MCF 10A (cell line): ENCODE measurements around the gene NOD1. TPM values are rescaled to one million over a fixed set of nuclear protein-coding genes. Genes with fewer than 3 reads are reported as not detected.

Source experiments
- BruUV-seq: library from RNA; stranded (reverse); fragments of 400-500 nt; replicated peaks from 2 replicates; lab custom pipeline; 2021; lab: Mats Ljungman, UMichigan
- CTCF ChIA-PET: fragments of 300-600 bp; sonication (Branson Sonifier 250); formaldehyde crosslinking; extraction: SDS; loops from one replicate; lab custom pipeline; 2021; ENCODE audit warnings: antibody characterized with exemption, inconsistent platforms; lab: Yijun Ruan, JAX
- POLR2A ChIA-PET: fragments of 300-600, 350-650 bp; sonication (Branson Sonifier 250); formaldehyde crosslinking; extraction: SDS; loops from one replicate; lab custom pipeline; 2020; ENCODE audit warnings: antibody characterized with exemption, inconsistent platforms; lab: Yijun Ruan, JAX
- DNase-seq: peaks from one replicate; pipeline ENCODE4 v3.0.0-alpha.2; 2018; ENCODE audit not compliant: unreplicated experiment
- H3K27ac Mint-ChIP-seq: one replicate; pipeline ENCODE4 v1.8.0; 2022; ENCODE audit warnings: mild to moderate bottlenecking, low read depth, mixed read lengths; ENCODE audit not compliant: unreplicated experiment
- H3K27me3 Mint-ChIP-seq: one replicate; pipeline ENCODE4 v1.8.0; 2022; ENCODE audit warnings: mixed read lengths; ENCODE audit not compliant: insufficient read depth, unreplicated experiment
- H3K36me3 Mint-ChIP-seq: one replicate; pipeline ENCODE4 v1.8.0; 2022; ENCODE audit warnings: mild to moderate bottlenecking, moderate library complexity, mixed read lengths; ENCODE audit not compliant: insufficient read depth, unreplicated experiment
- H3K4me1 Mint-ChIP-seq: one replicate; pipeline ENCODE4 v1.8.0; 2022; ENCODE audit warnings: mixed read lengths; ENCODE audit not compliant: insufficient read depth, unreplicated experiment
- H3K4me3 Mint-ChIP-seq: one replicate; pipeline ENCODE4 v1.8.0; 2022; ENCODE audit warnings: mild to moderate bottlenecking, moderate library complexity, mixed read lengths; ENCODE audit not compliant: unreplicated experiment
- H3K9me3 Mint-ChIP-seq: one replicate; pipeline ENCODE4 v1.8.0; 2022; ENCODE audit warnings: mixed read lengths; ENCODE audit not compliant: unreplicated experiment
- intact Hi-C: fragments of 100-400 bp; cut with micrococcal nuclease; formaldehyde crosslinking; loops from 2 replicates; pipeline ENCODE4 v1.14.1; 2022
- total RNA-seq: library from RNA; stranded (reverse); gene quantifications from 2 replicates; pipeline ENCODE4 v1.2.3, GENCODE V29; 2022
- TF ChIP-seq, protein P1 (sequence below): fragments of 200-600 bp; IDR thresholded peaks from one replicate; pipeline ENCODE4 v1.8.0; 2022; ENCODE audit warnings: antibody characterized with exemption, mild to moderate bottlenecking; ENCODE audit not compliant: unreplicated experiment

The NOD1 gene
- total RNA-seq, 1 experiment from 2014 or later, result 3.8 TPM

DNA sequence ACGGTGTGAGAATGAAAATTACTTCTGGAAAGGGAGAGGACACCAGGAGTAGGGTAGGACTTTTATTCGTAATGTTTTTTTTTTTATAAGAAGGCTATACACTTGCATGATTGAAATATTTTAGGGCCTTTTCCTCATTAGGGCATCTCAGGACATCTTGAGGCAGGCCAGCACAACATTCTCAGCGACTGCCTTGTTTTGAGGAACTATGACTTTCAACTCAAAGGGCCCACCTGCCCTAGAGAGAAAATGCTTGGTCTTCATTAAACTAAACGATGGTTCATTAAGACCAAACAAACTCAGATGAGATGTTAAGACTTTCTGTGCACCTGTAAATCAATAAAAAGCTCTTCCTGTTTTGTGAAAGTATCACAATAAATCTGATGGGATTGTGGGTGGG, 11.3 kb downstream of the NOD1 start:
- Mint-ChIP-seq H3K4me1 (peaks cover 27% of the 10 kb centered on the region), H3K27me3 (no peaks in the 10 kb centered on the region), H3K36me3 (peaks cover 5% of the 10 kb centered on the region), H3K27ac (no peak overlapping the region), H3K9me3 (no peaks in the 10 kb centered on the region), H3K4me3 (no peak overlapping the region)
- no peak for DNase-seq
- intact Hi-C loops, result no loop called here
- POLR2A ChIA-PET, result interaction anchor here (0.6 to 3.4 kb wide), 2 partner anchors 11 to 126 kb away, joined by 3 to 33 read pairs; partner anchors contain the start of gene NOD1
- TF ChIP-seq, protein P1, sequence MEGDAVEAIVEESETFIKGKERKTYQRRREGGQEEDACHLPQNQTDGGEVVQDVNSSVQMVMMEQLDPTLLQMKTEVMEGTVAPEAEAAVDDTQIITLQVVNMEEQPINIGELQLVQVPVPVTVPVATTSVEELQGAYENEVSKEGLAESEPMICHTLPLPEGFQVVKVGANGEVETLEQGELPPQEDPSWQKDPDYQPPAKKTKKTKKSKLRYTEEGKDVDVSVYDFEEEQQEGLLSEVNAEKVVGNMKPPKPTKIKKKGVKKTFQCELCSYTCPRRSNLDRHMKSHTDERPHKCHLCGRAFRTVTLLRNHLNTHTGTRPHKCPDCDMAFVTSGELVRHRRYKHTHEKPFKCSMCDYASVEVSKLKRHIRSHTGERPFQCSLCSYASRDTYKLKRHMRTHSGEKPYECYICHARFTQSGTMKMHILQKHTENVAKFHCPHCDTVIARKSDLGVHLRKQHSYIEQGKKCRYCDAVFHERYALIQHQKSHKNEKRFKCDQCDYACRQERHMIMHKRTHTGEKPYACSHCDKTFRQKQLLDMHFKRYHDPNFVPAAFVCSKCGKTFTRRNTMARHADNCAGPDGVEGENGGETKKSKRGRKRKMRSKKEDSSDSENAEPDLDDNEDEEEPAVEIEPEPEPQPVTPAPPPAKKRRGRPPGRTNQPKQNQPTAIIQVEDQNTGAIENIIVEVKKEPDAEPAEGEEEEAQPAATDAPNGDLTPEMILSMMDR, result no peak
- no TSS peak for BruUV-seq
- CTCF ChIA-PET, result interaction anchor here (0.5 to 1.5 kb wide), 2 partner anchors 31 to 191 kb away, joined by 4 to 5 read pairs; no protein-coding TSS in a partner anchor

DNA sequence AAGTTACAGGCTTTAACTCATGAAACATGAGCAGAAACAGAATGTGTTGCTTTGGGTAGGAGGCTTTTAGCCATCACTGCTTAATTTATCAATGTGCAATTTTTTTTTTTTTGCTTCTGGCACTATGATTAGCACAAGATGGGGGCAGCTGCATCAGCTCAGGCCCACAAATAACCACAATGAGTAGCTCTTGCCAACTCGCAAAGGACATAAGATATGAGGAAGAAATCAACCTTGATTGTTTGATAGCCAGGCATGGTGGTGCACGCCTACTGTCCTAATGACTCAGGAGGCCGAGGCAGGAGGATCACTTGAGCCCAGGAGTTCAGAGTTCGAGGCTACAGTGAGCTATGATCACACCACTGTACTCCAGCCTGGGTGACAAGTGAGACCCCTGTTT, 12.3 kb downstream of the NOD1 start:
- H3K4me1 Mint-ChIP-seq, result peaks cover 27% of the 10 kb centered on the region
- POLR2A ChIA-PET, result interaction anchor here (0.7 to 3.5 kb wide), 2 partner anchors 9 to 13 kb away, joined by 4 to 27 read pairs; partner anchors contain the start of gene NOD1

DNA sequence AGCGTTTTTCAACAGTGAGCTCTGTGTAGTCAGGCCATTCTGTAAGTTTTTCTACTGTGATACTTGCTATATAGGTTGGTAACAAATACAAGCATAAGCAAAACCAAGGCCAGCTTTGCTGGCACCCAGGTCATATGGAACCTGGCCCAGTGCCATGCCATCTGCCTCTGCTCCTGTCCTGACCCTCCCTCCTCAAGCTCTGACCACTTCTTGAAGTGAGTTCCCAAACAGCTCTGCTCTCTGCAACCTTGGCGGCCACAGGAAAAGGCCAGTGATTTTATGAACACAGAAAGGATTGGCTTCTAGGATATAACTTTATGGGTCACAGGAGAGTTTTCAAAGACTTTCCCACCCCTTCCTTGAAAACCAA, 12.8 kb downstream of the NOD1 start:
- H3K4me3 Mint-ChIP-seq, result no peak overlapping the region
- ChIA-PET POLR2A (interaction anchor here (0.7 to 3.5 kb wide), 2 partner anchors 9 to 13 kb away, joined by 4 to 27 read pairs; partner anchors contain the start of gene NOD1), CTCF (interaction anchor here (0.6 to 1.8 kb wide), 5 partner anchors 40 to 431 kb away, joined by 3 to 7 read pairs (median 4); no protein-coding TSS in a partner anchor)
- no peaks in the 10 kb centered on the region for H3K9me3 Mint-ChIP-seq
- H3K27me3 Mint-ChIP-seq, result no peaks in the 10 kb centered on the region
- H3K4me1 Mint-ChIP-seq, result peaks cover 22% of the 10 kb centered on the region
- intact Hi-C loops, result no loop called here
- TF ChIP-seq, protein P1, result no peak
- DNase-seq, result no peak
- no peak overlapping the region for H3K27ac Mint-ChIP-seq
- no TSS peak for BruUV-seq
- peaks cover 5% of the 10 kb centered on the region for H3K36me3 Mint-ChIP-seq

More for the DNA sequence above, 12.3 kb downstream of the NOD1 start:
- intact Hi-C loops, result no loop called here
- TF ChIP-seq, protein P1, result no peak
- BruUV-seq, result no TSS peak
- CTCF ChIA-PET, result interaction anchor here (0.7 to 1.8 kb wide), 4 partner anchors 39 to 431 kb away, joined by 3 to 7 read pairs (median 4); no protein-coding TSS in a partner anchor
- H3K27ac Mint-ChIP-seq, result no peak overlapping the region
- H3K4me3 Mint-ChIP-seq, result no peak overlapping the region
- no peaks in the 10 kb centered on the region for H3K9me3 Mint-ChIP-seq
- no peak for DNase-seq
- H3K36me3 Mint-ChIP-seq, result peaks cover 5% of the 10 kb centered on the region
- H3K27me3 Mint-ChIP-seq, result no peaks in the 10 kb centered on the region

- ChIA-PET POLR2A (interaction anchor here (0.6 to 3.5 kb wide), 4 partner anchors 8 to 115 kb away, joined by 3 to 27 read pairs (median 4); partner anchors contain the start of gene NOD1), CTCF (interaction anchor here (0.6 to 1.8 kb wide), 5 partner anchors 36 to 430 kb away, joined by 3 to 7 read pairs (median 4); no protein-coding TSS in a partner anchor)
- no peaks in the 10 kb centered on the region for H3K9me3 Mint-ChIP-seq
- H3K27me3 Mint-ChIP-seq, result no peaks in the 10 kb centered on the region
- H3K36me3 Mint-ChIP-seq, result peaks cover 5% of the 10 kb centered on the region
- intact Hi-C loops, result no loop called here
- BruUV-seq, result no TSS peak
- DNase-seq, result peak; percentile 21
- no peak overlapping the region for H3K4me3 Mint-ChIP-seq
- H3K4me1 Mint-ChIP-seq, result peaks cover 17% of the 10 kb centered on the region
- no peak overlapping the region for H3K27ac Mint-ChIP-seq
- TF ChIP-seq, protein P1, result no peak
These were observed 13.4 kb downstream of the NOD1 start for GRCh38 chr7:30465046-30465810.
